ENCODE data around the gene THSD7B. TPM values are rescaled to one million over a fixed set of nuclear protein-coding genes. Genes with fewer than 3 reads are reported as not detected.

THSD7B gene
- total and polyA plus RNA-seq, 2 of the 13 experiments (the other 11 are each of a cell fraction or from before 2014, with no cell fraction given), result 0.02 TPM; not detected in 1

- TF ChIP-seq ZNF691 (CRISPR knock-in tag; IDR thresholded peaks at IDR 0.05; ENCODE audit: borderline replicate concordance, low read depth) (no peak), ZNF777 (CRISPR knock-in tag; IDR thresholded peaks at IDR 0.05) (no peak)
Measured at GRCh38 chr2:136894007-136894634, 128.8 kb downstream of the THSD7B start (continued).

GRCh38 chr2:136901732-136902131, 136.4 kb downstream of the THSD7B start:
- TF ChIP-seq MZF1 (CRISPR knock-in tag; IDR thresholded peaks at IDR 0.05; ENCODE audit: borderline replicate concordance) (no peak), ZNF318 (CRISPR knock-in tag; IDR thresholded peaks at IDR 0.05) (no peak)

More at GRCh38 chr2:136901732-136902131, 136.4 kb downstream of the THSD7B start:
- Histone ChIP-seq H4K20me1 (ENCODE audit: insufficient read depth, low read length) (no peaks in the 10 kb centered on the region), H3K27ac (ENCODE audit: extremely low read length, insufficient read depth, low read length) (no peak overlapping the region), H3K79me2 (ENCODE audit: insufficient read depth, low read length) (no peaks in the 10 kb centered on the region), H3K4me1 (ENCODE audit: insufficient read depth, low read length) (no peaks in the 10 kb centered on the region), H3K4me3 (replicated peaks in 1 of 3; ENCODE audit: insufficient read depth in 1 of 3, low read depth in 2 of 3, low read length in 3 of 3) (no peak overlapping the region), H3K9me3 (ENCODE audit: low read length) (no peaks in the 10 kb centered on the region), H3K4me2 (ENCODE audit: low read depth, low read length) (no peak overlapping the region), H2AFZ (ENCODE audit: low read length) (no peak overlapping the region), H3K27me3 (ENCODE audit: control insufficient read depth in 1 of 2, insufficient read depth in 2 of 2, low read length in 2 of 2) (no peaks in the 10 kb centered on the region), H3K9ac (ENCODE audit: insufficient read depth, low read depth, low read length) (no peak overlapping the region), H3K36me3 (replicated peaks in 1 of 2; ENCODE audit: control insufficient read depth in 1 of 2, insufficient read depth in 2 of 2, low read length in 2 of 2) (no peaks in the 10 kb centered on the region)
- ATAC-seq, result no peak
- WGBS (ENCODE audit: low lambda C conversion rate), result 13% methylated on average over 4 of the region's 4 CpGs
- in situ Hi-C loops (cut with HindIII; ENCODE audit: extremely low pct_ligation_motif_present, low pct_unique_long_range_greater_than_20kb) (no loop called here), intact Hi-C loops (cut with micrococcal nuclease; ENCODE audit: unreplicated experiment) (no loop called here)
- FAIRE-seq, result no peak
- ChIA-PET CTCF (ENCODE audit: low intra/inter-chr PET ratio, low total read pairs) (no interaction called here), POLR2A (no interaction called here)
- BruUV-seq (replicated peaks), result no TSS peak
- DNase-seq (ENCODE audit: low spot score), result no peak

All from HepG2 (cell line).